ENCODE data around the gene COL5A1. TPM values are rescaled to one million over a fixed set of nuclear protein-coding genes. Genes with fewer than 3 reads are reported as not detected.

COL5A1 gene
- total RNA-seq, 4 donors from 2014 or later: 51.9 to 78.3 (median 62.4) TPM

GRCh38 chr9:134619983-134620661 lies 21.5 kb upstream of the COL5A1 start:
- no peak overlapping the region for H3K27ac ChIP-seq
- peaks cover 0 to 20% (median 0%) of the 10 kb centered on the region in 4 donors for H3K4me1 ChIP-seq
- no peaks in the 10 kb centered on the region for H3K9me3 ChIP-seq
- 87 to 92% methylated on average over 16 to 18 of the region's 19 CpGs for WGBS, 2 donors
- no peak overlapping the region for H3K4me3 ChIP-seq
- no peaks in the 10 kb centered on the region for H3K27me3 ChIP-seq
- no peak for TF ChIP-seq POLR2A (IDR thresholded peaks at IDR 0.05)
- TF ChIP-seq EP300 (IDR thresholded peaks at IDR 0.05): no peak
- no peak for TF ChIP-seq CTCF (IDR thresholded peaks at IDR 0.05)
- H3K36me3 ChIP-seq: no peaks in the 10 kb centered on the region
- peak in 1 of 2 donors; percentile 6 for DNase-seq (ENCODE audit: low spot score in 2 of 2)

GRCh38 chr9:134620751-134621557 lies 20.6 kb upstream of the COL5A1 start:
- Histone ChIP-seq H3K27ac (no peak overlapping the region), H3K4me3 (no peak overlapping the region), H3K36me3 (no peaks in the 10 kb centered on the region), H3K4me1 (peaks cover 0 to 22% (median 0%) of the 10 kb centered on the region in 4 donors), H3K9me3 (no peaks in the 10 kb centered on the region), H3K27me3 (no peaks in the 10 kb centered on the region)
- peak in 1 of 2 donors; percentile 10 for DNase-seq (ENCODE audit: low spot score in 2 of 2)
- 83 to 88% methylated on average over 16 of the region's 21 CpGs for WGBS, 2 donors
- TF ChIP-seq EP300 (IDR thresholded peaks at IDR 0.05) (no peak), POLR2A (IDR thresholded peaks at IDR 0.05) (no peak), CTCF (IDR thresholded peaks at IDR 0.05) (no peak)

- Histone ChIP-seq H3K4me1 (peaks cover 0 to 22% (median 0%) of the 10 kb centered on the region in 4 donors), H3K36me3 (no peaks in the 10 kb centered on the region), H3K27ac (no peak overlapping the region), H3K9me3 (no peaks in the 10 kb centered on the region), H3K4me3 (no peak overlapping the region), H3K27me3 (no peaks in the 10 kb centered on the region)
- WGBS, 2 donors: 89 to 90% methylated on average over 9 to 12 of the region's 12 CpGs
- TF ChIP-seq EP300 (IDR thresholded peaks at IDR 0.05): no peak
- no peak for TF ChIP-seq POLR2A (IDR thresholded peaks at IDR 0.05)
- no peak for TF ChIP-seq CTCF (IDR thresholded peaks at IDR 0.05)
- DNase-seq (ENCODE audit: low spot score in 2 of 2): peak in 1 of 2 donors; percentile 1
Measured at GRCh38 chr9:134621558-134622110, 20.0 kb upstream of the COL5A1 start.

GRCh38 chr9:134622896-134623257 lies 18.7 kb upstream of the COL5A1 start:
- TF ChIP-seq EP300 (IDR thresholded peaks at IDR 0.05) (no peak), CTCF (IDR thresholded peaks at IDR 0.05) (no peak), POLR2A (IDR thresholded peaks at IDR 0.05) (no peak)
- Histone ChIP-seq H3K4me1 (peaks cover 0 to 18% (median 0%) of the 10 kb centered on the region in 4 donors), H3K9me3 (no peaks in the 10 kb centered on the region), H3K27me3 (no peaks in the 10 kb centered on the region), H3K4me3 (no peak overlapping the region), H3K27ac (no peak overlapping the region), H3K36me3 (no peaks in the 10 kb centered on the region)
- 55 to 57% methylated on average over 6 of the region's 6 CpGs for WGBS, 2 donors
- DNase-seq (ENCODE audit: low spot score in 2 of 2): peak in 1 of 2 donors; percentile 3

Data from tibial nerve (tissue), 4 donors.